HG03565 (cell line): Measurements from ENCODE around the gene ARVCF.

Experiments
- ATAC-seq: cut with Tn5 transposase; IDR thresholded peaks from one replicate; pipeline ENCODE4 v1.9.1; 2021; ENCODE audit warnings: mild to moderate bottlenecking, moderate library complexity; ENCODE audit not compliant: unreplicated experiment

The ARVCF gene

GRCh38 chr22:20053407-20054033, 36.9 kb upstream of the ARVCF start:
- no peak for ATAC-seq

GRCh38 chr22:20052309-20053259, 36.0 kb upstream of the ARVCF start:
- ATAC-seq = no peak

- no peak for ATAC-seq
Measured at GRCh38 chr22:20051927-20052308, 35.3 kb upstream of the ARVCF start.

GRCh38 chr22:20046730-20047129, 30.1 kb upstream of the ARVCF start:
- ATAC-seq = no peak

GRCh38 chr22:20044495-20045151, 28.0 kb upstream of the ARVCF start:
- ATAC-seq = no peak

GRCh38 chr22:20043997-20044342, 27.3 kb upstream of the ARVCF start:
- ATAC-seq = no peak

GRCh38 chr22:20043057-20043996, 26.7 kb upstream of the ARVCF start:
- ATAC-seq = no peak

- ATAC-seq = no peak
Measured at GRCh38 chr22:20040327-20041200, 23.9 kb upstream of the ARVCF start.

GRCh38 chr22:20039683-20040325, 23.2 kb upstream of the ARVCF start:
- ATAC-seq = no peak

- ATAC-seq = no peak
Measured at GRCh38 chr22:20038574-20038973, 22.0 kb upstream of the ARVCF start.

- no peak for ATAC-seq
Measured at GRCh38 chr22:20037419-20037818, 20.8 kb upstream of the ARVCF start.

GRCh38 chr22:20036535-20037392, 20.1 kb upstream of the ARVCF start:
- no peak for ATAC-seq

GRCh38 chr22:20036084-20036482, 19.5 kb upstream of the ARVCF start:
- no peak for ATAC-seq

GRCh38 chr22:20035375-20036083, 18.9 kb upstream of the ARVCF start:
- no peak for ATAC-seq

- no peak for ATAC-seq
Measured at GRCh38 chr22:20034143-20034542, 17.5 kb upstream of the ARVCF start.

GRCh38 chr22:20033045-20033706, 16.6 kb upstream of the ARVCF start:
- no peak for ATAC-seq

- ATAC-seq = no peak
Measured at GRCh38 chr22:20032407-20032991, 15.9 kb upstream of the ARVCF start.
